Mesendoderm (in vitro differentiated cells): Measurements from ENCODE around the gene ENPEP.
A peak's percentile ranks its signal among the peaks of the same experiment; 100 is the strongest.
"Not testable (repeated sequence)": the region's sequence is repeated elsewhere in the genome, so short reads cannot be mapped to it uniquely, and the experiment has no call there.

Experiments
- DNase-seq: peaks from one replicate; pipeline ENCODE4 v3.0.0; 2013
- H2AK5ac ChIP-seq: 2 replicates; pipeline ENCODE4 v1.6.1; 2013; ENCODE audit warnings: low read length, inconsistent platforms
- H2BK120ac ChIP-seq: 2 replicates; pipeline ENCODE4 v1.6.1; 2013; ENCODE audit warnings: low read depth, mild to moderate bottlenecking, low read length, moderate library complexity, mixed read lengths
- H2BK15ac ChIP-seq: replicated peaks from 2 replicates; pipeline ENCODE4 v1.6.1; 2013; ENCODE audit warnings: low read depth, mild to moderate bottlenecking, moderate library complexity
- H2BK5ac ChIP-seq: 2 replicates; pipeline ENCODE4 v1.6.1; 2013; ENCODE audit warnings: low read length, inconsistent platforms
- H3K18ac ChIP-seq: 2 replicates; pipeline ENCODE4 v1.6.1; 2013; ENCODE audit warnings: mild to moderate bottlenecking, low read length, mixed read lengths
- H3K23ac ChIP-seq: one replicate; pipeline ENCODE4 v1.6.1; 2013; ENCODE audit warnings: low read length
- H3K27ac ChIP-seq: 2 replicates; pipeline ENCODE4 v1.5.1; 2013; ENCODE audit warnings: low read depth, mild to moderate bottlenecking, inconsistent platforms, low read length, moderate library complexity
- H3K27me3 ChIP-seq: 2 replicates; pipeline ENCODE4 v1.6.1; 2013; ENCODE audit warnings: low read length, control low read depth, mild to moderate bottlenecking, inconsistent platforms; ENCODE audit not compliant: insufficient read depth, poor library complexity
- H3K36me3 ChIP-seq: 2 replicates; pipeline ENCODE4 v1.6.1; 2013; ENCODE audit warnings: low read length, inconsistent platforms; ENCODE audit not compliant: control insufficient read depth, insufficient read depth
- H3K4ac ChIP-seq: one replicate; pipeline ENCODE4 v1.6.1; 2013; ENCODE audit warnings: low read depth, mild to moderate bottlenecking, low read length, moderate library complexity
- H3K4me1 ChIP-seq: 2 replicates; pipeline ENCODE4 v1.6.1; 2013; ENCODE audit warnings: low read depth, low read length, inconsistent platforms; ENCODE audit not compliant: control insufficient read depth
- H3K4me2 ChIP-seq: 2 replicates; pipeline ENCODE4 v1.6.1; 2013; ENCODE audit warnings: low read length
- H3K4me3 ChIP-seq: 2 replicates; pipeline ENCODE4 v1.5.1; 2013; ENCODE audit warnings: mild to moderate bottlenecking, low read length
- H3K56ac ChIP-seq: one replicate; pipeline ENCODE4 v1.6.1; 2013; ENCODE audit warnings: low read length
- H3K79me1 ChIP-seq: 2 replicates; pipeline ENCODE4 v1.6.1; 2013; ENCODE audit warnings: low read length, inconsistent platforms
- H3K79me2 ChIP-seq: 2 replicates; pipeline ENCODE4 v1.6.1; 2013; ENCODE audit warnings: mild to moderate bottlenecking, low read length; ENCODE audit not compliant: control insufficient read depth, insufficient read depth
- H3K9ac ChIP-seq: 2 replicates; pipeline ENCODE4 v1.6.1; 2013; ENCODE audit warnings: low read length, inconsistent platforms
- H4K5ac ChIP-seq: one replicate; pipeline ENCODE4 v1.6.1; 2013; ENCODE audit warnings: low read length
- H4K8ac ChIP-seq: one replicate; pipeline ENCODE4 v1.6.1; 2013; ENCODE audit warnings: low read depth, mild to moderate bottlenecking, control low read depth, low read length, moderate library complexity
- WGBS: extraction: QIAGEN DNeasy Blood & Tissue Kit; methylation state at CpG from one replicate; pipeline ENCODE4 v1.1.7; 2013; ENCODE audit warnings: low lambda C conversion rate, missing lambda C conversion rate; ENCODE audit not compliant: insufficient coverage; ENCODE audit errors: extremely low coverage; 5-methylcytosine and 5-hydroxymethylcytosine counted together

Gene ENPEP

GRCh38 chr4:110460074-110460746 is 15.7 kb upstream of the ENPEP start:
- Histone ChIP-seq H3K9ac (no peak overlapping the region), H3K18ac (no peak overlapping the region), H3K23ac (no peak overlapping the region), H4K5ac (no peak overlapping the region), H3K4me1 (no peaks in the 10 kb centered on the region), H3K4me2 (no peak overlapping the region), H3K79me1 (no peaks in the 10 kb centered on the region), H2BK120ac (no peak overlapping the region), H2BK15ac (no peak overlapping the region), H4K8ac (no peak overlapping the region), H3K79me2 (no peaks in the 10 kb centered on the region), H3K56ac (no peak overlapping the region), H2AK5ac (no peak overlapping the region), H3K27ac (no peak overlapping the region), H3K36me3 (no peaks in the 10 kb centered on the region), H3K27me3 (no peaks in the 10 kb centered on the region), H2BK5ac (no peak overlapping the region), H3K4ac (no peak overlapping the region), H3K4me3 (no peak overlapping the region)
- no CpG with 5 or more reads among the region's 5 CpGs for WGBS
- no peak for DNase-seq

- H2BK15ac ChIP-seq = no peak overlapping the region
- no peak overlapping the region for H3K56ac ChIP-seq
- no peak overlapping the region for H3K4ac ChIP-seq
- H2AK5ac ChIP-seq = no peak overlapping the region
- H3K79me1 ChIP-seq = no peaks in the 10 kb centered on the region
- no peak overlapping the region for H3K27ac ChIP-seq
- WGBS = no CpG with 5 or more reads among the region's 5 CpGs
- no peak overlapping the region for H4K8ac ChIP-seq
- no peak overlapping the region for H2BK120ac ChIP-seq
- no peak overlapping the region for H3K23ac ChIP-seq
- peaks cover 3% of the 10 kb centered on the region for H3K4me1 ChIP-seq
- H3K27me3 ChIP-seq = no peaks in the 10 kb centered on the region
- H2BK5ac ChIP-seq = no peak overlapping the region
- H3K36me3 ChIP-seq = no peaks in the 10 kb centered on the region
- H3K79me2 ChIP-seq = no peaks in the 10 kb centered on the region
- no peak overlapping the region for H3K4me3 ChIP-seq
- DNase-seq = no peak
- no peak overlapping the region for H3K18ac ChIP-seq
- no peak overlapping the region for H3K4me2 ChIP-seq
- no peak overlapping the region for H4K5ac ChIP-seq
- H3K9ac ChIP-seq = no peak overlapping the region
Observed at GRCh38 chr4:110467400-110467799, 8.6 kb upstream of the ENPEP start.

- Histone ChIP-seq H3K79me2 (peaks cover 4% of the 10 kb centered on the region), H2BK5ac (peak overlapping the region; percentile 92), H3K18ac (peak overlapping the region; percentile 33), H3K36me3 (no peaks in the 10 kb centered on the region), H3K9ac (peak overlapping the region; percentile 5), H3K4me3 (no peak overlapping the region), H3K23ac (no peak overlapping the region), H3K27ac (peak overlapping the region; percentile 97), H3K79me1 (no peaks in the 10 kb centered on the region), H3K4ac (peak overlapping the region; percentile 44), H3K4me2 (peak overlapping the region; percentile 13), H3K27me3 (no peaks in the 10 kb centered on the region), H2AK5ac (peak overlapping the region; percentile 80), H2BK120ac (peak overlapping the region; percentile 92), H4K5ac (no peak overlapping the region), H4K8ac (no peak overlapping the region), H2BK15ac (no peak overlapping the region), H3K56ac (peak overlapping the region; percentile 76), H3K4me1 (peaks cover 13% of the 10 kb centered on the region)
- peak; percentile 99 for DNase-seq
- WGBS = no CpG with 5 or more reads among the region's 8 CpGs
Observed at GRCh38 chr4:110472583-110473329, 3.2 kb upstream of the ENPEP start.

GRCh38 chr4:110474481-110474880 is 1.5 kb upstream of the ENPEP start:
- Histone ChIP-seq H3K4me3 (no peak overlapping the region), H3K27ac (no peak overlapping the region), H3K36me3 (no peaks in the 10 kb centered on the region), H3K4ac (peak overlapping the region; percentile 31), H3K9ac (no peak overlapping the region), H3K4me1 (peaks cover 13% of the 10 kb centered on the region), H3K23ac (no peak overlapping the region), H3K79me1 (no peaks in the 10 kb centered on the region), H2AK5ac (no peak overlapping the region), H3K18ac (peak overlapping the region; percentile 64), H4K8ac (no peak overlapping the region), H2BK15ac (no peak overlapping the region), H3K79me2 (peaks cover 4% of the 10 kb centered on the region), H2BK120ac (no peak overlapping the region), H3K56ac (no peak overlapping the region), H3K4me2 (no peak overlapping the region), H2BK5ac (no peak overlapping the region), H4K5ac (no peak overlapping the region), H3K27me3 (no peaks in the 10 kb centered on the region)
- no CpG with 5 or more reads among the region's 5 CpGs for WGBS
- DNase-seq = peak; percentile 27

- not testable (repeated sequence) for H3K4me2 ChIP-seq, H4K8ac ChIP-seq, DNase-seq, H3K4me3 ChIP-seq, H3K79me1 ChIP-seq, H3K27me3 ChIP-seq, H3K36me3 ChIP-seq, H3K9ac ChIP-seq, H3K79me2 ChIP-seq, H4K5ac ChIP-seq
- peak overlapping the region; percentile 92 for H2BK120ac ChIP-seq
- peaks cover 13% of the 10 kb centered on the region for H3K4me1 ChIP-seq
- H3K23ac ChIP-seq = peak overlapping the region; percentile 20
- H3K56ac ChIP-seq = peak overlapping the region; percentile 63
- H2BK5ac ChIP-seq = peak overlapping the region; percentile 9
- peak overlapping the region; percentile 91 for H3K4ac ChIP-seq
- H2AK5ac ChIP-seq = peak overlapping the region; percentile 3
- no CpG with 5 or more reads among the region's 7 CpGs for WGBS
- peak overlapping the region; percentile 24 for H3K27ac ChIP-seq
- peak overlapping the region; percentile 88 for H2BK15ac ChIP-seq
- peak overlapping the region; percentile 69 for H3K18ac ChIP-seq
Observed at GRCh38 chr4:110475080-110475479, 875 bp upstream of the ENPEP start.
